Cardiac muscle cell (in vitro differentiated cells and primary cell): ENCODE measurements around the gene IFT57. TPM values are rescaled to one million over a fixed set of nuclear protein-coding genes. Genes with fewer than 3 reads are reported as not detected.
A peak's percentile ranks its signal among the peaks of the same experiment; 100 is the strongest.

Experiments used
- DNase-seq, 2 donors: peaks; one replicate each; pipeline versions ENCODE4 v3.0.0 to v3.0.0-alpha.2; 2010 to 2017; ENCODE audit warnings: low read depth in 1 of 2, low spot score in 1 of 2
- H3K27ac ChIP-seq: fragments of 200-600 bp; sonication (generic); 2 replicates; pipeline ENCODE4 v1.5.1; 2016
- H3K27me3 ChIP-seq: fragments of 200-600 bp; sonication (generic); 2 replicates; pipeline ENCODE4 v1.6.0; 2016; ENCODE audit warnings: control low read depth
- H3K36me3 ChIP-seq: fragments of 200-600 bp; sonication (generic); 2 replicates; pipeline ENCODE4 v1.5.1; 2016; ENCODE audit warnings: control low read depth
- H3K4me1 ChIP-seq: fragments of 200-600 bp; sonication (generic); 2 replicates; pipeline ENCODE4 v1.8.1; 2017; ENCODE audit warnings: low read depth, mild to moderate bottlenecking, mixed run types
- H3K4me3 ChIP-seq: fragments of 200-600 bp; sonication (generic); 2 replicates; pipeline ENCODE4 v1.5.1; 2016; ENCODE audit warnings: mild to moderate bottlenecking
- H3K9me3 ChIP-seq: fragments of 200-600 bp; sonication (generic); 2 replicates; pipeline ENCODE4 v1.5.1; 2017; ENCODE audit warnings: low read depth, mild to moderate bottlenecking, control low read depth
- polyA plus RNA-seq: library from polyadenylated mRNA; unstranded; fragments of >200 nt; fragmentation: Nextera tagmentation; extraction: Ambion mirVana; gene quantifications from 2 replicates; pipeline ENCODE4 v1.2.1, GENCODE V29; 2016
- total RNA-seq: library from RNA; depleted of rRNA; stranded (reverse); fragments of >200 nt; gene quantifications from 2 replicates; pipeline ENCODE4 v1.2.3, GENCODE V29; 2016
- TF ChIP-seq, protein P1 (sequence below): IDR thresholded peaks from 2 replicates; pipeline ENCODE4 v1.5.1; 2012; ENCODE audit warnings: low read depth, mild to moderate bottlenecking, low read length

IFT57 gene
- total and polyA plus RNA-seq, 2 experiments from 2014 or later: 37.2 to 77.3 TPM

GRCh38 chr3:108251265-108251664 is 29.0 kb upstream of the IFT57 start:
- DNase-seq: no peak
- Histone ChIP-seq H3K9me3 (no peaks in the 10 kb centered on the region), H3K4me3 (no peak overlapping the region), H3K27ac (no peak overlapping the region), H3K36me3 (no peaks in the 10 kb centered on the region), H3K4me1 (no peaks in the 10 kb centered on the region), H3K27me3 (no peaks in the 10 kb centered on the region)
- TF ChIP-seq, protein P1, sequence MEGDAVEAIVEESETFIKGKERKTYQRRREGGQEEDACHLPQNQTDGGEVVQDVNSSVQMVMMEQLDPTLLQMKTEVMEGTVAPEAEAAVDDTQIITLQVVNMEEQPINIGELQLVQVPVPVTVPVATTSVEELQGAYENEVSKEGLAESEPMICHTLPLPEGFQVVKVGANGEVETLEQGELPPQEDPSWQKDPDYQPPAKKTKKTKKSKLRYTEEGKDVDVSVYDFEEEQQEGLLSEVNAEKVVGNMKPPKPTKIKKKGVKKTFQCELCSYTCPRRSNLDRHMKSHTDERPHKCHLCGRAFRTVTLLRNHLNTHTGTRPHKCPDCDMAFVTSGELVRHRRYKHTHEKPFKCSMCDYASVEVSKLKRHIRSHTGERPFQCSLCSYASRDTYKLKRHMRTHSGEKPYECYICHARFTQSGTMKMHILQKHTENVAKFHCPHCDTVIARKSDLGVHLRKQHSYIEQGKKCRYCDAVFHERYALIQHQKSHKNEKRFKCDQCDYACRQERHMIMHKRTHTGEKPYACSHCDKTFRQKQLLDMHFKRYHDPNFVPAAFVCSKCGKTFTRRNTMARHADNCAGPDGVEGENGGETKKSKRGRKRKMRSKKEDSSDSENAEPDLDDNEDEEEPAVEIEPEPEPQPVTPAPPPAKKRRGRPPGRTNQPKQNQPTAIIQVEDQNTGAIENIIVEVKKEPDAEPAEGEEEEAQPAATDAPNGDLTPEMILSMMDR: no peak

- Histone ChIP-seq H3K27ac (no peak overlapping the region), H3K4me1 (no peaks in the 10 kb centered on the region), H3K9me3 (no peaks in the 10 kb centered on the region), H3K4me3 (no peak overlapping the region), H3K27me3 (no peaks in the 10 kb centered on the region), H3K36me3 (no peaks in the 10 kb centered on the region)
- peak in 1 of 2 donors; percentile 17 for DNase-seq
- TF ChIP-seq, protein P1: no peak
Measured at GRCh38 chr3:108250626-108251025, 28.4 kb upstream of the IFT57 start.

- no peak overlapping the region for H3K4me3 ChIP-seq
- no peaks in the 10 kb centered on the region for H3K9me3 ChIP-seq
- no peaks in the 10 kb centered on the region for H3K36me3 ChIP-seq
- H3K4me1 ChIP-seq: no peaks in the 10 kb centered on the region
- no peaks in the 10 kb centered on the region for H3K27me3 ChIP-seq
- H3K27ac ChIP-seq: no peak overlapping the region
- TF ChIP-seq, protein P1: no peak
- DNase-seq: no peak
Measured at GRCh38 chr3:108243243-108243642, 21.0 kb upstream of the IFT57 start.

GRCh38 chr3:108242776-108243175 is 20.6 kb upstream of the IFT57 start:
- no peaks in the 10 kb centered on the region for H3K36me3 ChIP-seq
- no peaks in the 10 kb centered on the region for H3K27me3 ChIP-seq
- no peak overlapping the region for H3K4me3 ChIP-seq
- no peaks in the 10 kb centered on the region for H3K4me1 ChIP-seq
- H3K9me3 ChIP-seq: no peaks in the 10 kb centered on the region
- no peak overlapping the region for H3K27ac ChIP-seq
- no peak for DNase-seq
- TF ChIP-seq, protein P1: no peak

GRCh38 chr3:108241721-108242120 is 19.5 kb upstream of the IFT57 start:
- no peak for DNase-seq
- H3K27ac ChIP-seq: no peak overlapping the region
- no peaks in the 10 kb centered on the region for H3K4me1 ChIP-seq
- TF ChIP-seq, protein P1: no peak
- H3K9me3 ChIP-seq: no peaks in the 10 kb centered on the region
- no peaks in the 10 kb centered on the region for H3K36me3 ChIP-seq
- H3K27me3 ChIP-seq: no peaks in the 10 kb centered on the region
- no peak overlapping the region for H3K4me3 ChIP-seq

DNA sequence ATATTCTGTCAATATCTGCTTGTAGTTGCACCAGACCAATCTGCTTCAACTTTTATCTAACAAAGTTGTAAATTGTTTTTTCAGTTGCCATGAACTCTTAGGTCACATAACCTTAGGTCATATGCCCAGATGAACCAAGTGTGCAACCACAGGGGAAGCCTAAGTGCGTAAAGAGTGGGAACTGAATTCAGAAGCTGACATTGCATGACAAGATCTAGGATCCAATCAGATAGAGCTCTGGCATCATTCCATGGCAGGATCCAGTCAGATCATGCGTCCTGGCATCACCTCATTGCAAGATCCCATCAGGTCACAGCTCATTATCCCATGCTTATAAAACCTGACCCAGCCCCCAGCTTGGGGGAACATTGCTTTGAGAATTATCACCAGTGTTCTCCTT is 18.9 kb upstream of the IFT57 start:
- H3K4me3 ChIP-seq: no peak overlapping the region
- no peak overlapping the region for H3K27ac ChIP-seq
- TF ChIP-seq, protein P1: no peak
- H3K4me1 ChIP-seq: no peaks in the 10 kb centered on the region
- DNase-seq: no peak
- H3K9me3 ChIP-seq: no peaks in the 10 kb centered on the region
- no peaks in the 10 kb centered on the region for H3K36me3 ChIP-seq
- H3K27me3 ChIP-seq: no peaks in the 10 kb centered on the region
